DND-41 (cell line): ENCODE data around the gene TTLL6.

Experiments
- ATAC-seq: fragments of 200-7000 bp; cut with Tn5 transposase; 3 replicates; pipeline ENCODE4 v1.9.1; 2021; ENCODE audit warnings: low read depth; ENCODE audit not compliant: insufficient read depth
- DNase-seq: peaks from one replicate; pipeline ENCODE4 v3.0.0-alpha.2; 2020
- H2AFZ ChIP-seq: 2 replicates; pipeline ENCODE4 v1.6.0; 2012; ENCODE audit warnings: low read depth, low read length
- H3K27ac ChIP-seq: 2 replicates; pipeline ENCODE4 v1.5.1; 2012; ENCODE audit warnings: low read length, inconsistent platforms
- H3K27me3 ChIP-seq: fragments of 200-600 bp; sonication (generic); 2 replicates; pipeline ENCODE4 v1.6.0; 2012; ENCODE audit warnings: low read length, mild to moderate bottlenecking, inconsistent platforms; ENCODE audit not compliant: insufficient read depth, poor library complexity
- H3K36me3 ChIP-seq: 2 replicates; pipeline ENCODE4 v1.5.1; 2012; ENCODE audit warnings: low read length, inconsistent platforms; ENCODE audit not compliant: insufficient read depth
- H3K4me1 ChIP-seq: 2 replicates; pipeline ENCODE4 v1.5.1; 2012; ENCODE audit warnings: mild to moderate bottlenecking, low read length; ENCODE audit not compliant: insufficient read depth
- H3K4me2 ChIP-seq: 2 replicates; pipeline ENCODE4 v1.6.0; 2012; ENCODE audit warnings: mild to moderate bottlenecking, moderate library complexity, low read length, inconsistent platforms; ENCODE audit not compliant: insufficient read depth
- H3K4me3 ChIP-seq, 2 experiments: fragments of 200-600 bp in 1 of 2; shearing (Covaris generic) in 1 of 2; 2 replicates each; pipeline ENCODE4 v1.5.1; 2012 to 2016; ENCODE audit warnings: inconsistent platforms in 2 of 2, low read length in 2 of 2, mild to moderate bottlenecking in 2 of 2, low read depth in 1 of 2, moderate library complexity in 1 of 2
- H3K79me2 ChIP-seq: 2 replicates; pipeline ENCODE4 v1.6.0; 2012; ENCODE audit warnings: low read length, inconsistent platforms; ENCODE audit not compliant: insufficient read depth
- H3K9ac ChIP-seq: 2 replicates; pipeline ENCODE4 v1.6.0; 2012; ENCODE audit warnings: low read depth, mild to moderate bottlenecking, inconsistent platforms, low read length, moderate library complexity
- H3K9me3 ChIP-seq: 2 replicates; pipeline ENCODE4 v1.5.1; 2012; ENCODE audit warnings: low read length, moderate library complexity, mild to moderate bottlenecking, inconsistent platforms; ENCODE audit not compliant: insufficient read depth, severe bottlenecking
- H4K20me1 ChIP-seq: 2 replicates; pipeline ENCODE4 v1.6.0; 2012; ENCODE audit warnings: low read length; ENCODE audit not compliant: insufficient read depth
- EZH2 ChIP-seq: IDR thresholded peaks from 3 replicates; pipeline ENCODE4 v1.6.1; 2012; ENCODE audit warnings: borderline replicate concordance, low read depth, mild to moderate bottlenecking, moderate library complexity, low read length, inconsistent platforms; ENCODE audit not compliant: severe bottlenecking
- TF ChIP-seq, protein P1 (sequence below): IDR thresholded peaks from 2 replicates; pipeline ENCODE4 v1.5.1; 2012; ENCODE audit warnings: borderline replicate concordance, low read length, moderate library complexity, mild to moderate bottlenecking; ENCODE audit not compliant: poor library complexity, severe bottlenecking; ENCODE audit errors: extremely low read depth

TTLL6 gene

DNA sequence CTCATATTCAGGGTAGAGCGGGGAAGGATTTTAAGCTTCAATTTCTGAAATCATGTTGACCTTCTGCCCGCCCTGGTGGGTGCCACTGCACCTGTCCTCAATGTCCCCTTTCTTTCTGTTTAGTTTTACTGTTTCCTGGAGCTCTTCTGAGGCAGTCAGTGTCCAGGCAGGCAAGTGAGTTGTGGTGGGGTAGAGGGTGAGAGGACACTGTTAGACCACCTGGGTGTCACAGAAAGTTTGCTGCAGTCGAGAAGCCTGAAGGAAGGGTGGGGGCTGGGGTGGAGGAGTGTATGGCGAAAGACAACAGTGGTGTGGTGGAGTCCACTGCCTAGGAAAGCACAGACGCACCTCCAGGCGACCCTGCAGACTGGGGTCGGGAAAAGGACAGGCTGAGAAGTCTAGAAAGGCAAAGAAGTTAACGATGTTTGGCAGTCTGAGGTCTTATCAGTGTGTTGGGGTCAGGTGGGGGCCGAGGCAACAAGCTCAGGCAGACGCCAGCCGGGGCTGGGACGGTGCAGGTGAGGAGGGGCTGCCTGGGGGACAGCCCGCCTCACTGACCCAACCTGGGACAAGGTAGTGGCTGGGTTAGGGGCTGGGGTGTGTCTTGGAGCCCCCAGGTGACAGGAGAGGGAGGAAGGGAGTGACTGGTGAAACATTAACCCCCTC, 65.2 kb downstream of the TTLL6 start:
- no peaks in the 10 kb centered on the region for H3K4me1 ChIP-seq
- no peak overlapping the region for H3K27ac ChIP-seq
- H4K20me1 ChIP-seq, result peaks cover 4% of the 10 kb centered on the region; the same call in 1 of the 2 replicates
- DNase-seq (no peak), ATAC-seq (no peak)
- no peak overlapping the region for H2AFZ ChIP-seq
- no peak overlapping the region for H3K9ac ChIP-seq
- H3K27me3 ChIP-seq, result peaks cover 59% of the 10 kb centered on the region
- H3K9me3 ChIP-seq, result no peaks in the 10 kb centered on the region
- no peak overlapping the region for H3K4me2 ChIP-seq
- H3K79me2 ChIP-seq, result no peaks in the 10 kb centered on the region
- TF ChIP-seq, protein P1, sequence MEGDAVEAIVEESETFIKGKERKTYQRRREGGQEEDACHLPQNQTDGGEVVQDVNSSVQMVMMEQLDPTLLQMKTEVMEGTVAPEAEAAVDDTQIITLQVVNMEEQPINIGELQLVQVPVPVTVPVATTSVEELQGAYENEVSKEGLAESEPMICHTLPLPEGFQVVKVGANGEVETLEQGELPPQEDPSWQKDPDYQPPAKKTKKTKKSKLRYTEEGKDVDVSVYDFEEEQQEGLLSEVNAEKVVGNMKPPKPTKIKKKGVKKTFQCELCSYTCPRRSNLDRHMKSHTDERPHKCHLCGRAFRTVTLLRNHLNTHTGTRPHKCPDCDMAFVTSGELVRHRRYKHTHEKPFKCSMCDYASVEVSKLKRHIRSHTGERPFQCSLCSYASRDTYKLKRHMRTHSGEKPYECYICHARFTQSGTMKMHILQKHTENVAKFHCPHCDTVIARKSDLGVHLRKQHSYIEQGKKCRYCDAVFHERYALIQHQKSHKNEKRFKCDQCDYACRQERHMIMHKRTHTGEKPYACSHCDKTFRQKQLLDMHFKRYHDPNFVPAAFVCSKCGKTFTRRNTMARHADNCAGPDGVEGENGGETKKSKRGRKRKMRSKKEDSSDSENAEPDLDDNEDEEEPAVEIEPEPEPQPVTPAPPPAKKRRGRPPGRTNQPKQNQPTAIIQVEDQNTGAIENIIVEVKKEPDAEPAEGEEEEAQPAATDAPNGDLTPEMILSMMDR, result no peak
- TF ChIP-seq EZH2, result no peak
- no peak overlapping the region for H3K4me3 ChIP-seq
- no peaks in the 10 kb centered on the region for H3K36me3 ChIP-seq

- H3K36me3 ChIP-seq, result no peaks in the 10 kb centered on the region
- peaks cover 4% of the 10 kb centered on the region; the same call in 1 of the 2 replicates for H4K20me1 ChIP-seq
- H3K4me1 ChIP-seq, result no peaks in the 10 kb centered on the region
- H3K4me2 ChIP-seq, result no peak overlapping the region
- H2AFZ ChIP-seq, result no peak overlapping the region
- peaks cover 59% of the 10 kb centered on the region for H3K27me3 ChIP-seq
- H3K79me2 ChIP-seq, result no peaks in the 10 kb centered on the region
- ATAC-seq (no peak), DNase-seq (no peak)
- no peaks in the 10 kb centered on the region for H3K9me3 ChIP-seq
- no peak overlapping the region for H3K27ac ChIP-seq
- H3K4me3 ChIP-seq, result no peak overlapping the region
- no peak for TF ChIP-seq EZH2
- TF ChIP-seq, protein P1, result no peak
- H3K9ac ChIP-seq, result no peak overlapping the region
Measured at GRCh38 chr17:48751172-48751571, 65.9 kb downstream of the TTLL6 start.

DNA sequence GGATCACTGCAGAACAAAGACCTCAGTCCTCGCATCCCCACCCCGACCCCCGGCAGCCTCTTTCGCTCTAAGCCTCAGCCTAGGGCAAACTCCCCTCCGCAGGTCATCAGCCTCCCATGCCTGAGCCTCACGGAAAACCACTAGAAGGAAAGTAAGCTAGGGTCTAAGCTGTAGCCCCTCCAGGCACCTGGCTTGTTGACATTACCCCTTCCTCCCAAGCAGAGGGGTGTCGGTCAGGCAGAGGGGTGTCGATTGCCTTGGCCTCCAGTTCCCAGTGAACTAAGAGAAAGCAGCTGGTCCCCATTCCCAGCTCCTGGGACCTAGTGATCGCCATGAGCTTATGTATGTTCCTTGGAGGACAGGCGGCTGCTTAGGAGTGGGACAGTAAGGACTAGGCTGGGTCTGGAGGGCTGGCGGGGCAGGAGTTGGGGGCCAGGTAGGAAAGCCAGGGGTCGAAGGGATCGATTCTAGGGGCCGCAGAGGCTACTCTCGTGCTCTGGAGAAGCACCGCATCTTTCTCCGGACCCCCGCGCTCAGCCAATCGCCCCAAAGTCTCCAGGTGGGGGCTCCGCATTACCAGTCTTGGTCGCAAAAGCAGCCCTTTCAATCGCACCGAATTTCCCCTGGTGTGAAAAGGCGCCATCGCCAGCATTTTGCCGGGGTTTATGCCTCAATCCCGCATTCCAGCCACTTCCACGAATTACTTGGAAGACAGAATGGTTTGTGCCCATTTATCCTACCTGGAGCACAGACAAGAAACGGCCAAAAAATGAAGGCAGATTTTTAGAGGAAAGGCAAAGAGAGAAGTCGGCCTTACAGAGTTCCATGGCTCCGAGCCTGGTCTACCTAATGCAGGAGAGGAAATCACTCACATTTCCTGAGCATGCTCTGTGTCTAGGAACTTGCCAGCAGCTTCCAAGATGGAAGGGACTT, 67.1 kb downstream of the TTLL6 start:
- no peaks in the 10 kb centered on the region for H3K36me3 ChIP-seq
- H3K27me3 ChIP-seq, result peaks cover 69% of the 10 kb centered on the region
- H4K20me1 ChIP-seq, result peaks cover 4% of the 10 kb centered on the region; the same call in 1 of the 2 replicates
- no peak overlapping the region for H3K9ac ChIP-seq
- H3K27ac ChIP-seq, result no peak overlapping the region
- H3K4me1 ChIP-seq, result no peaks in the 10 kb centered on the region
- no peaks in the 10 kb centered on the region for H3K79me2 ChIP-seq
- no peak overlapping the region for H3K4me2 ChIP-seq
- TF ChIP-seq, protein P1, result no peak
- TF ChIP-seq EZH2, result no peak
- no peak for DNase-seq
- no peak overlapping the region for H3K4me3 ChIP-seq
- no peak for ATAC-seq
- H3K9me3 ChIP-seq, result no peaks in the 10 kb centered on the region
- H2AFZ ChIP-seq, result no peak overlapping the region
